A549 (cell line): ENCODE results near the gene MBNL1.

Experiments used
- CHD4 ChIP-seq: fragments of 200-600 bp; sonication (generic); IDR thresholded peaks from 2 replicates; pipeline ENCODE4 v1.6.1; 2016; ENCODE audit warnings: antibody characterized with exemption, mild to moderate bottlenecking, borderline replicate concordance
- CTCF ChIP-seq: fragments of >200 bp; sonication (Bioruptor Twin); formaldehyde crosslinking; IDR thresholded peaks from 3 replicates; pipeline ENCODE4 v1.5.1; 2016
- POLR2A ChIP-seq: IDR thresholded peaks from 2 replicates; pipeline ENCODE4 v1.6.1; 2012; ENCODE audit warnings: mild to moderate bottlenecking, low read length
- TF ChIP-seq, protein P1 (sequence below): IDR thresholded peaks from 2 replicates; pipeline ENCODE4 v1.6.1; 2012

DNA sequence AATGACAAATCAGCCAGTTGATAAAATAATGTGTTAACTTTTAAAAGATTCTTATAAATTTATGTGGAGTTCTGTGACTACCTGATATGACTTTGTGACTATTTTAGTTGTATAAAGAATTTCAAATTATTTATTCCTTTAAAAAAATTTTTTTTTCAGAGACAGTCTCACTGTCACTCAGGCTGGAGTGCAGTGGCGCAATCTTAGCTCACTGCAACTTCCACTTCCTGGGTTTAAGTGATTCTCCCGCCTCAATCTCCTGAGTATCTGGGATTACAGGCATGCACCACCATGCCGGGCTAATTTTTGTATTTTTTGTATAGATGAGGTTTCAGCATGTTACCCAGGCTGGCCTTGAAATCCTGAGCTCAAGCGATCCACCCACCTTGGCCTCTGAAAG, 48.5 kb downstream of the MBNL1 start:
- TF ChIP-seq CTCF = no peak
- no peak for TF ChIP-seq POLR2A
- no peak for TF ChIP-seq CHD4
- TF ChIP-seq, protein P1, sequence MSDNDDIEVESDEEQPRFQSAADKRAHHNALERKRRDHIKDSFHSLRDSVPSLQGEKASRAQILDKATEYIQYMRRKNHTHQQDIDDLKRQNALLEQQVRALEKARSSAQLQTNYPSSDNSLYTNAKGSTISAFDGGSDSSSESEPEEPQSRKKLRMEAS = no peak
